ENCODE measurements around the gene CAMTA1.

DNA sequence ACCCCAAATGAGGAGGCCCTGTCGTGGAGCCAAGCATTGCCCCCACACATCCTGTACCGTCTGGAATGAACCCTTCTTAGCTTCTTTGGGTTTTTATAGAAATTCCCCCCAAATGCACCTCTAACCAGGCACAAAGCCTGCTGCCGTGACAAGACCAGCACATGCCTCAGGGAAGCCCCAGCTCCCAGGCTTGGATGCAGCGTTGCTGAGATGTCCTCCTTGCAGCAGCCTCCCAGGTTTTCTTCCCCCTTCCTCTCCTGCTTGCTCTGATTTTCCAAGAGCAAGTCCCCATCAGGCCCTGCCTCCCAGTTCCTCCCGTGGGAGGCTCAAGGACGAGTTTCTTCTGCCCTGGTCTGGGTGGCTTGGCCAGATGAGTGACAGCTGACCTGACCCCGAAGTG, 866.8 kb downstream of the CAMTA1 start:
- TF ChIP-seq, protein P1, sequence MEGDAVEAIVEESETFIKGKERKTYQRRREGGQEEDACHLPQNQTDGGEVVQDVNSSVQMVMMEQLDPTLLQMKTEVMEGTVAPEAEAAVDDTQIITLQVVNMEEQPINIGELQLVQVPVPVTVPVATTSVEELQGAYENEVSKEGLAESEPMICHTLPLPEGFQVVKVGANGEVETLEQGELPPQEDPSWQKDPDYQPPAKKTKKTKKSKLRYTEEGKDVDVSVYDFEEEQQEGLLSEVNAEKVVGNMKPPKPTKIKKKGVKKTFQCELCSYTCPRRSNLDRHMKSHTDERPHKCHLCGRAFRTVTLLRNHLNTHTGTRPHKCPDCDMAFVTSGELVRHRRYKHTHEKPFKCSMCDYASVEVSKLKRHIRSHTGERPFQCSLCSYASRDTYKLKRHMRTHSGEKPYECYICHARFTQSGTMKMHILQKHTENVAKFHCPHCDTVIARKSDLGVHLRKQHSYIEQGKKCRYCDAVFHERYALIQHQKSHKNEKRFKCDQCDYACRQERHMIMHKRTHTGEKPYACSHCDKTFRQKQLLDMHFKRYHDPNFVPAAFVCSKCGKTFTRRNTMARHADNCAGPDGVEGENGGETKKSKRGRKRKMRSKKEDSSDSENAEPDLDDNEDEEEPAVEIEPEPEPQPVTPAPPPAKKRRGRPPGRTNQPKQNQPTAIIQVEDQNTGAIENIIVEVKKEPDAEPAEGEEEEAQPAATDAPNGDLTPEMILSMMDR (IDR thresholded peaks at IDR 0.05), result no peak
- TF ChIP-seq POLR2A (IDR thresholded peaks at IDR 0.05), result no peak

All from prostate gland (tissue), 2 donors.